Measurements from ENCODE around the gene RAB29. TPM values are rescaled to one million over a fixed set of nuclear protein-coding genes. Genes with fewer than 3 reads are reported as not detected.
A peak's percentile ranks its signal among the peaks of the same experiment; 100 is the strongest.

The RAB29 gene
- total and polyA plus RNA-seq, 12 donors, result 5.6 to 23.1 (median 15.5) TPM

DNA sequence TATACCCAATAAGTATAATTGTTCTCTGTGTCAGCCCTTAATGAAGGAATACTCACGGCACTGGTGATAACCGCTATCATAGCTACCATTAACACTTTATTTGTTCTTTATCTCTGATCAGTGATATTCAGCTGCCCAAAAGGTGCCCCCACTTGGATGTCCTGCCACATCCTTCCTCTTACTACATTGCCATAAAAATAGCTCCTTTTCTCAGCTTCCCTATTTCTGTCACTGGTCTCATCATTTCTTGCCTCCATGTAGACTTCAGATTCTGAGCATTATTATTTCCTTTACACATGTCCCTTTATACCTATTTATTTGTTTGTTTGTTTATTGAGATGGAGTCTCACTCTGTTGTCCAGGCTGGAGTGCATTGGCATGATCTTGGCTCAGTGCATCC lies 2.7 kb upstream of the RAB29 start:
- H3K4me3 ChIP-seq, result no peak overlapping the region
- ATAC-seq (no peak), DNase-seq (no peak)
- no peak overlapping the region for H3K27ac ChIP-seq
- 75 to 89% methylated on average over 2 of the region's 2 CpGs for WGBS, 2 donors
- no peaks in the 10 kb centered on the region for H3K9me3 ChIP-seq
- H3K27me3 ChIP-seq, result no peaks in the 10 kb centered on the region
- no peak for TF ChIP-seq CTCF (IDR thresholded peaks at IDR 0.05)
- peaks cover 0 to 34% (median 16%) of the 10 kb centered on the region in 9 donors for H3K4me1 ChIP-seq
- no peaks in the 10 kb centered on the region for H3K36me3 ChIP-seq
- intact Hi-C loops (cut with DNase I), result no loop called here

DNA sequence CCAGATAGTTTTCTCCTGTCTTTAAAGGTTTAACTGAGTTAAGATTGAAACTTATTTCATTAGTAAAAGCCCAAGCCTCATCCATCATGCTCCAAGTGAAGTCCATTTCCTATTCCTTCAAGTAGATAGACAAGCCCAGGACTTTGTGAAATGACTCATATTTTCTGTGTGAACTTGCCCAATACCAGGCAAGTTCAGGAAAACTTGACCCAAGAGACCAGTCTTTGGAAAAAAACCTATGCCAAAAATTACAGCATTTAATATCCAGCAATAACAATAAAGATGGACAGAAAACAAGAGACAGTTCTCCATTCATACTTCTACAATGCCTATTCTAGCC lies 405 bp upstream of the RAB29 start:
- Histone ChIP-seq H3K9me3 (no peaks in the 10 kb centered on the region), H3K4me1 (peaks cover 0 to 36% (median 11%) of the 10 kb centered on the region in 9 donors), H3K27me3 (no peaks in the 10 kb centered on the region), H3K36me3 (peaks cover 0 to 16% (median 0%) of the 10 kb centered on the region in 9 donors), H3K4me3 (peak overlapping the region in 9 of 10 donors; percentile 69 to 94 (median 80)), H3K27ac (peak overlapping the region in 8 of 10 donors; percentile 2 to 86 (median 66))
- intact Hi-C loops (cut with DNase I), result no loop called here
- no peak for TF ChIP-seq CTCF (IDR thresholded peaks at IDR 0.05)
- ATAC-seq (peak in 5 of 8 donors; percentile 19 to 57 (median 38)), DNase-seq (no peak)

GRCh38 chr1:205774198-205775014 lies 876 bp downstream of the RAB29 start:
- intact Hi-C loops (cut with DNase I), result no loop called here
- DNase-seq (no peak), ATAC-seq (peak; percentile 23 to 59 (median 32))
- peak overlapping the region; percentile 0 to 86 (median 60) for H3K27ac ChIP-seq
- peaks cover 0 to 36% (median 11%) of the 10 kb centered on the region in 9 donors for H3K4me1 ChIP-seq
- no peak for TF ChIP-seq CTCF (IDR thresholded peaks at IDR 0.05)
- H3K4me3 ChIP-seq, result peak overlapping the region; percentile 62 to 94 (median 80)
- H3K9me3 ChIP-seq, result no peaks in the 10 kb centered on the region
- H3K27me3 ChIP-seq, result no peaks in the 10 kb centered on the region
- H3K36me3 ChIP-seq, result peaks cover 0 to 29% (median 0%) of the 10 kb centered on the region in 9 donors
- WGBS, 2 donors, result 22% methylated on average over 36 of the region's 36 CpGs

DNA sequence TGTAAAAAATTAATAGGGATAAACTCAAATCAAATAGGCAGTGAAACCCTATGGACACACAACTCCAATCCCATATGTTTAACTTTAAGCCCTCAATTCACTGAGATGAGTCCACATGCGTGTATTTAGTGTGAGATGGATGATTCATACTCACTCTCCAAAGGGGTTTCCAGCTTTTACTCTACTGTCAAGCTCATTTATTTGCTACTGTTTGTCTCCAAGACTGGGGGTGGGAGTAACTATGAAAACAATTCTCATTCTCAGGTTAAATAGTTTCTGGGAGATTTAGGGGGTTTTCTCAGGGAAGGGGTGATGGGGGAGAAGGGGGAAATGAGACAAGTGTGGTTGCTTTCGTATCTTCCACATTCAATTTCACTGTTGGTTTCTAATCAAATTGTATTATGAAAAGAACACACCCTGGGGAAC lies 2.7 kb downstream of the RAB29 start:
- ATAC-seq (no peak), DNase-seq (no peak)
- no peak overlapping the region for H3K4me3 ChIP-seq
- H3K27me3 ChIP-seq, result no peaks in the 10 kb centered on the region
- peaks cover 0 to 29% (median 11%) of the 10 kb centered on the region in 9 donors for H3K4me1 ChIP-seq
- TF ChIP-seq CTCF (IDR thresholded peaks at IDR 0.05), result no peak
- no peak overlapping the region for H3K27ac ChIP-seq
- 87 to 95% methylated on average over 2 of the region's 2 CpGs for WGBS, 2 donors
- H3K9me3 ChIP-seq, result no peaks in the 10 kb centered on the region
- intact Hi-C loops (cut with DNase I), result no loop called here
- peaks cover 0 to 47% (median 0%) of the 10 kb centered on the region in 9 donors for H3K36me3 ChIP-seq

Data from heart right ventricle (tissue), 16 donors.